Liver (tissue), 3 donors: ENCODE data around the gene ACMSD.

Experiments used
- ATF3 ChIP-seq: IDR thresholded peaks from 2 replicates; pipeline ENCODE4 v1.6.1; 2016; ENCODE audit warnings: antibody characterized with exemption
- CTCF ChIP-seq: fragments of 150-350 bp; IDR thresholded peaks from 2 replicates; pipeline ENCODE4 v1.5.1; 2017; ENCODE audit warnings: improper control_type of control experiment, low read depth, low read length; ENCODE audit not compliant: missing input control
- GABPA ChIP-seq, 2 donors: IDR thresholded peaks in 1 of 2; conservative IDR thresholded peaks in 1 of 2; 2 replicates each; pipeline ENCODE4 v1.6.1; 2016; ENCODE audit warnings: antibody characterized with exemption in 2 of 2, mild to moderate bottlenecking in 1 of 2, moderate library complexity in 1 of 2
- MAX ChIP-seq: IDR thresholded peaks from 2 replicates; pipeline ENCODE4 v1.6.1; 2016; ENCODE audit warnings: antibody characterized with exemption
- RAD21 ChIP-seq, 2 donors: IDR thresholded peaks; 2 replicates each; pipeline ENCODE4 v1.6.1; 2016; ENCODE audit warnings: antibody characterized with exemption in 2 of 2, mild to moderate bottlenecking in 2 of 2
- REST ChIP-seq: IDR thresholded peaks from 2 replicates; pipeline ENCODE4 v1.6.1; 2016; ENCODE audit warnings: antibody characterized with exemption, mild to moderate bottlenecking
- SP1 ChIP-seq: IDR thresholded peaks from 2 replicates; pipeline ENCODE4 v1.6.1; 2018; ENCODE audit warnings: antibody characterized with exemption, mild to moderate bottlenecking
- TAF1 ChIP-seq: conservative IDR thresholded peaks from 2 replicates; pipeline ENCODE4 v1.6.1; 2016; ENCODE audit warnings: antibody characterized with exemption, mild to moderate bottlenecking
- YY1 ChIP-seq: IDR thresholded peaks from 2 replicates; pipeline ENCODE4 v1.6.1; 2016; ENCODE audit warnings: antibody characterized with exemption, mild to moderate bottlenecking
- ZBTB33 ChIP-seq: IDR thresholded peaks from 2 replicates; pipeline ENCODE4 v1.6.1; 2016; ENCODE audit warnings: antibody characterized with exemption
- donor health status: healthy.
- donor health status: healthy.

GRCh38 chr2:134795765-134796164 is 42.7 kb upstream of the ACMSD start:
- no peak for TF ChIP-seq CTCF
- no peak for TF ChIP-seq REST
- no peak for TF ChIP-seq MAX
- TF ChIP-seq ZBTB33, result no peak
- no peak for TF ChIP-seq TAF1
- TF ChIP-seq GABPA (IDR thresholded peaks at IDR 0.05 in 1 of 2, conservative IDR thresholded peaks at IDR 0.05 in 1 of 2), result no peak
- no peak for TF ChIP-seq RAD21 (IDR thresholded peaks at IDR 0.05)
- TF ChIP-seq SP1, result no peak
- TF ChIP-seq YY1, result no peak
- no peak for TF ChIP-seq ATF3
